GM12878 (cell line): ENCODE data around the gene ITGA11. TPM values are rescaled to one million over a fixed set of nuclear protein-coding genes. Genes with fewer than 3 reads are reported as not detected.

Source experiments
- ATAC-seq: fragments of 200-7000 bp; cut with Tn5 transposase; 3 replicates; pipeline ENCODE4 v1.9.1; 2020; ENCODE audit warnings: mild to moderate bottlenecking, moderate library complexity
- BruUV-seq: library from RNA; stranded (reverse); fragments of 400-500 nt; replicated peaks from 2 replicates; lab custom pipeline; 2021; lab: Mats Ljungman, UMichigan
- CTCF ChIA-PET: fragments of 300-600 bp; sonication (Branson Sonifier 250); formaldehyde crosslinking; extraction: SDS; loops from one replicate; lab custom pipeline; 2021; ENCODE audit warnings: inconsistent platforms; lab: Yijun Ruan, JAX
- POLR2A ChIA-PET: fragments of 350-600 bp; formaldehyde crosslinking; extraction: SDS; loops from one replicate; lab custom pipeline; 2021; ENCODE audit warnings: inconsistent platforms; lab: Charles Lee
- RAD21 ChIA-PET: fragments of 300-600 bp; sonication (Branson Sonifier 250); formaldehyde crosslinking; loops from one replicate; lab custom pipeline; 2023; ENCODE audit warnings: antibody characterized with exemption; ENCODE audit not compliant: unreplicated experiment; lab: Charles Lee
- SMC1A ChIA-PET: fragments of 300-600 bp; sonication (Branson Sonifier 250); formaldehyde crosslinking; loops from one replicate; lab custom pipeline; 2023; ENCODE audit not compliant: unreplicated experiment, uncharacterized antibody; lab: Charles Lee
- DNase-seq: peaks from one replicate; pipeline ENCODE4 v3.0.0-alpha.2; 2011; ENCODE audit warnings: low read depth, low spot score
- FAIRE-seq: peaks from 3 replicates; lab custom pipeline; 2011; peaks lifted over from hg19 to GRCh38; lab: Jason Lieb, UNC
- H2AFZ ChIP-seq: 2 replicates; pipeline ENCODE4 v1.6.0; 2011; ENCODE audit warnings: low read depth, low read length, control low read depth; ENCODE audit not compliant: control insufficient read depth
- H3K27ac ChIP-seq: 2 replicates; pipeline ENCODE4 v1.5.1; 2011; ENCODE audit warnings: control low read depth; ENCODE audit not compliant: control insufficient read depth, insufficient read depth
- H3K27me3 ChIP-seq, 2 experiments: replicated peaks in 1 of 2; 2 replicates each; pipeline versions ENCODE4 v1.6.0 to v1.6.1; 2011; ENCODE audit warnings: low read length in 1 of 2; ENCODE audit not compliant: control insufficient read depth in 2 of 2, insufficient read depth in 2 of 2
- H3K36me3 ChIP-seq, 2 experiments: 2 replicates each; pipeline ENCODE4 v1.5.1; 2011; ENCODE audit warnings: low read length in 1 of 2; ENCODE audit not compliant: control insufficient read depth in 2 of 2, insufficient read depth in 2 of 2
- H3K4me1 ChIP-seq: 2 replicates; pipeline ENCODE4 v1.6.1; 2011; ENCODE audit warnings: mild to moderate bottlenecking, low read length, moderate library complexity, mixed read lengths; ENCODE audit not compliant: control insufficient read depth, insufficient read depth
- H3K4me2 ChIP-seq: 2 replicates; pipeline ENCODE4 v1.6.0; 2011; ENCODE audit warnings: control low read depth; ENCODE audit not compliant: control insufficient read depth, insufficient read depth
- H3K4me3 ChIP-seq: fragments of 200-600 bp; sonication (generic); 2 replicates; pipeline ENCODE4 v1.5.1; 2016
- H3K79me2 ChIP-seq: 2 replicates; pipeline ENCODE4 v1.6.0; 2011; ENCODE audit warnings: low read length; ENCODE audit not compliant: control insufficient read depth, insufficient read depth
- H3K9ac ChIP-seq: 2 replicates; pipeline ENCODE4 v1.8.0; 2011; ENCODE audit warnings: low read length, control low read depth, mixed read lengths; ENCODE audit not compliant: control insufficient read depth, insufficient read depth
- H3K9me3 ChIP-seq: replicated peaks from 3 replicates; pipeline ENCODE4 v1.5.1; 2011; ENCODE audit warnings: mild to moderate bottlenecking, low read length; ENCODE audit not compliant: control insufficient read depth, insufficient read depth
- H4K20me1 ChIP-seq: 2 replicates; pipeline ENCODE4 v1.6.0; 2011; ENCODE audit not compliant: control insufficient read depth, insufficient read depth
- CREB1 ChIP-seq: IDR thresholded peaks from 2 replicates; pipeline ENCODE4 v1.6.1; 2012; ENCODE audit warnings: low read depth, mild to moderate bottlenecking, inconsistent platforms
- FOXK2 ChIP-seq: fragments of 450-650 bp; IDR thresholded peaks from 2 replicates; pipeline ENCODE4 v1.6.1; 2017; ENCODE audit warnings: mild to moderate bottlenecking, moderate library complexity
- JUNB ChIP-seq: IDR thresholded peaks from 2 replicates; pipeline ENCODE4 v1.6.1; 2016; ENCODE audit warnings: antibody characterized with exemption, mild to moderate bottlenecking
- MEF2A ChIP-seq: IDR thresholded peaks from 2 replicates; pipeline ENCODE4 v1.6.1; 2011; ENCODE audit warnings: low read depth, mild to moderate bottlenecking, low read length, moderate library complexity; ENCODE audit not compliant: insufficient read depth
- SUPT20H ChIP-seq: IDR thresholded peaks from 2 replicates; pipeline ENCODE4 v1.6.1; 2011; ENCODE audit warnings: low read depth, mild to moderate bottlenecking, low read length, moderate library complexity, borderline replicate concordance; ENCODE audit not compliant: control insufficient read depth
- WGBS: methylation state at CpG from one replicate; pipeline ENCODE4 v1.1.6; 2016; ENCODE audit warnings: low lambda C conversion rate; ENCODE audit not compliant: insufficient replicate concordance, insufficient coverage; ENCODE audit errors: missing lambda C conversion rate; 5-methylcytosine and 5-hydroxymethylcytosine counted together
- in situ Hi-C: fragments of 300-500 bp; cut with MboI; formaldehyde crosslinking; loops from 9 replicates; pipeline ENCODE4 v1.14.3; 2018; ENCODE audit warnings: mixed read lengths
- intact Hi-C: fragments of 100-400 bp; cut with micrococcal nuclease; formaldehyde crosslinking; loops from one replicate; pipeline ENCODE4 v1.14.2; 2022; ENCODE audit not compliant: unreplicated experiment
- polyA plus RNA-seq, 11 experiments: library from polyadenylated mRNA; depleted of rRNA in 4 of 11; unstranded in 6 of 11; stranded (reverse) in 5 of 11; fragments of >200 nt; fragmentation: Nextera tagmentation in 4 of 11; fragmentation: Illumina TruSeq in 1 of 11; extraction: Ambion mirVana in 4 of 11; extraction: Trizol in 1 of 11; gene quantifications; 1 replicate in 1 of 11; 2 replicates in 10 of 11; pipeline versions ENCODE4 v1.2.1 to v1.2.3, GENCODE V29; 2011 to 2016; ENCODE audit warnings: inconsistent platforms in 2 of 11, missing spikeins in 2 of 11, low read depth in 1 of 11
- total RNA-seq, 4 experiments: library from RNA; depleted of rRNA in 3 of 4; stranded (reverse); fragments of >200 nt in 3 of 4; fragmentation: Illumina TruSeq in 1 of 4; extraction: Trizol in 1 of 4; gene quantifications; 2 replicates each; pipeline versions ENCODE4 v1.2.1 to v1.2.3, GENCODE V29; 2013 to 2021
- TF ChIP-seq, protein P1 (sequence below): fragments of 150-350 bp; IDR thresholded peaks from 2 replicates; pipeline ENCODE4 v1.6.1; 2016; ENCODE audit warnings: low read depth, low read length

Gene ITGA11
- total and polyA plus RNA-seq, 10 of the 15 experiments (the other 5 are each of a cell fraction or from before 2014, with no cell fraction given), result under 0.01 to 0.36 (median 0.13) TPM; not detected in 1

DNA sequence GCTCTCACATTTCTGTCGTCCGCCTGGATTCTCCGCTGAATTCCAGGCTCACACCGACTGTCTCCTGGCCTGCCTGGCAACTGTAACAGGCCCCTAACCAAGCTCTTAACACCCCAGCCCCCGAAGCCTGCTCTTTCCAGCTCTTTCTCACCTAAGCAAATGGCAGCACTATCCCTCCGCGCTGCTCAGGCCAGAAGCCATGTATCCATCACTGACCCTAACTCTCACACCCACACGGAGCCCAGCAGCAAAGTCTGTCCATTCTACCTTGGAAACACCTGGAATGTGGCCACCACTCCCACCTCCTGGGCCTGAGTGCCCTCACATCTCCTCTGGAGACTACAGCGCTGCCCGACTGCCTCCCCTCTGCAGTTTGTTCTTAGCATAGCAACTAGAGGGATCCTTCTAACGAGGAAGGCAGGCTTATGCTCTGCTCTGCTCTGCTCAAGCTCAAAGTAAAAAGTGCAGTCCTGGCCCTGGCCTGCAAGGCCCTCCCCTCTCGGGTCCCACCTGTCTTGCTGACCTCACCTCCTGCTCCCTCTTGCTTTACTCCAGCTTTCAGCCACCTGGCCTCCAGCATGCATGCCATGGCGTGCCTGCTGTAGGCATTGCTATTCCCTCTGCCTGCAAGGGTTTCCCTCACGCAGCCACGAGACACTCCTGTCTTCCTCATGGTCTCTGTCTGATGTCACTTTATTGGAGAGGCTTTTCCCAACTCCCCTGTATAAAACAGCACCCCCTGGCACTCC is 127.2 kb downstream of the ITGA11 start (continued):
- TF ChIP-seq FOXK2, result no peak
- no peak for TF ChIP-seq MEF2A
- no peak for TF ChIP-seq CREB1
- no peak for TF ChIP-seq SUPT20H

GRCh38 chr15:68303560-68304436 is 128.2 kb downstream of the ITGA11 start:
- CTCF ChIA-PET, result interaction anchor here (0.6 to 6.0 kb wide), 5 partner anchors 14 to 235 kb away, joined by 3 to 114 read pairs (median 3); no protein-coding TSS in a partner anchor
- no peaks in the 10 kb centered on the region; the same call in 1 of the 2 replicates for H3K79me2 ChIP-seq
- no peak for DNase-seq
- POLR2A ChIA-PET, result no interaction called here
- no TSS peak for BruUV-seq
- intact Hi-C loops (no loop called here), in situ Hi-C loops (loop anchor here (5.0 kb wide), 1 partner anchor 239 kb away; no protein-coding TSS in a partner anchor)
- H2AFZ ChIP-seq, result no peak overlapping the region
- no peak overlapping the region for H3K4me2 ChIP-seq
- 79% methylated on average over 15 of the region's 15 CpGs for WGBS
- FAIRE-seq, result no peak
- no peaks in the 10 kb centered on the region for H4K20me1 ChIP-seq
- H3K27me3 ChIP-seq, result no peaks in the 10 kb centered on the region
- RAD21 ChIA-PET, result interaction anchor here (0.6 to 1.6 kb wide), 4 partner anchors 12 to 483 kb away, joined by 3 to 7 read pairs (median 3); no protein-coding TSS in a partner anchor
- no peak overlapping the region for H3K9ac ChIP-seq
- TF ChIP-seq JUNB, result no peak
- TF ChIP-seq, protein P1, sequence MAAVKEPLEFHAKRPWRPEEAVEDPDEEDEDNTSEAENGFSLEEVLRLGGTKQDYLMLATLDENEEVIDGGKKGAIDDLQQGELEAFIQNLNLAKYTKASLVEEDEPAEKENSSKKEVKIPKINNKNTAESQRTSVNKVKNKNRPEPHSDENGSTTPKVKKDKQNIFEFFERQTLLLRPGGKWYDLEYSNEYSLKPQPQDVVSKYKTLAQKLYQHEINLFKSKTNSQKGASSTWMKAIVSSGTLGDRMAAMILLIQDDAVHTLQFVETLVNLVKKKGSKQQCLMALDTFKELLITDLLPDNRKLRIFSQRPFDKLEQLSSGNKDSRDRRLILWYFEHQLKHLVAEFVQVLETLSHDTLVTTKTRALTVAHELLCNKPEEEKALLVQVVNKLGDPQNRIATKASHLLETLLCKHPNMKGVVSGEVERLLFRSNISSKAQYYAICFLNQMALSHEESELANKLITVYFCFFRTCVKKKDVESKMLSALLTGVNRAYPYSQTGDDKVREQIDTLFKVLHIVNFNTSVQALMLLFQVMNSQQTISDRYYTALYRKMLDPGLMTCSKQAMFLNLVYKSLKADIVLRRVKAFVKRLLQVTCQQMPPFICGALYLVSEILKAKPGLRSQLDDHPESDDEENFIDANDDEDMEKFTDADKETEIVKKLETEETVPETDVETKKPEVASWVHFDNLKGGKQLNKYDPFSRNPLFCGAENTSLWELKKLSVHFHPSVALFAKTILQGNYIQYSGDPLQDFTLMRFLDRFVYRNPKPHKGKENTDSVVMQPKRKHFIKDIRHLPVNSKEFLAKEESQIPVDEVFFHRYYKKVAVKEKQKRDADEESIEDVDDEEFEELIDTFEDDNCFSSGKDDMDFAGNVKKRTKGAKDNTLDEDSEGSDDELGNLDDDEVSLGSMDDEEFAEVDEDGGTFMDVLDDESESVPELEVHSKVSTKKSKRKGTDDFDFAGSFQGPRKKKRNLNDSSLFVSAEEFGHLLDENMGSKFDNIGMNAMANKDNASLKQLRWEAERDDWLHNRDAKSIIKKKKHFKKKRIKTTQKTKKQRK, result no peak
- TF ChIP-seq, all 136 proteins: peak for 0
- Histone ChIP-seq H3K27ac (no peak overlapping the region), H3K36me3 (peaks cover 0 to 4% of the 10 kb centered on the region in 2 experiments; a peak in 1 of 4 replicates), H3K9me3 (no peaks in the 10 kb centered on the region), H3K4me1 (peaks cover 18% of the 10 kb centered on the region), H3K4me3 (no peak overlapping the region)
- no peak for ATAC-seq
- SMC1A ChIA-PET, result no interaction called here
